GM23338 (cell line): ENCODE measurements around the gene TRIM24. TPM values are rescaled to one million over a fixed set of nuclear protein-coding genes. Genes with fewer than 3 reads are reported as not detected.

Experiments
- ATAC-seq: fragments of 200-7000 bp; cut with Tn5 transposase; 3 replicates; pipeline ENCODE4 v1.9.1; 2020
- DNase-seq: peaks from one replicate; pipeline ENCODE4 v3.0.0-alpha.2; 2015; ENCODE audit warnings: low spot score
- H2AFZ ChIP-seq: fragments of 200-600 bp; sonication (generic); 2 replicates; pipeline ENCODE4 v1.8.0; 2016; ENCODE audit warnings: antibody characterized with exemption, mild to moderate bottlenecking, moderate library complexity
- H3F3A ChIP-seq: fragments of 200-600 bp; sonication (generic); replicated peaks from 2 replicates; pipeline ENCODE4 v1.8.0; 2017; ENCODE audit warnings: antibody characterized with exemption, mixed run types, low read depth
- H3K27ac ChIP-seq: fragments of 200-600 bp; sonication (generic); 2 replicates; pipeline ENCODE4 v1.6.1; 2016; ENCODE audit warnings: low read depth
- H3K27me3 ChIP-seq: fragments of 200-600 bp; sonication (generic); 2 replicates; pipeline ENCODE4 v1.8.0; 2016; ENCODE audit warnings: mild to moderate bottlenecking, mixed run types, moderate library complexity; ENCODE audit not compliant: insufficient read depth
- H3K36me3 ChIP-seq: fragments of 200-600 bp; sonication (generic); 2 replicates; pipeline ENCODE4 v1.8.0; 2016; ENCODE audit warnings: mild to moderate bottlenecking; ENCODE audit not compliant: insufficient read depth
- H3K4me1 ChIP-seq: fragments of 200-600 bp; sonication (generic); 2 replicates; pipeline ENCODE4 v1.8.0; 2016; ENCODE audit warnings: mild to moderate bottlenecking, moderate library complexity; ENCODE audit not compliant: insufficient read depth
- H3K4me2 ChIP-seq: fragments of 200-600 bp; sonication (generic); 2 replicates; pipeline ENCODE4 v1.7.1; 2017; ENCODE audit warnings: mixed run types
- H3K4me3 ChIP-seq: fragments of 200-600 bp; sonication (generic); 2 replicates; pipeline ENCODE4 v1.6.1; 2016; ENCODE audit warnings: mixed run types
- H3K79me2 ChIP-seq: fragments of 200-600 bp; sonication (generic); replicated peaks from 2 replicates; pipeline ENCODE4 v1.8.0; 2017; ENCODE audit warnings: mild to moderate bottlenecking; ENCODE audit not compliant: insufficient read depth
- H3K9me2 ChIP-seq: fragments of 200-600 bp; sonication (generic); 2 replicates; pipeline ENCODE4 v1.8.0; 2017; ENCODE audit not compliant: insufficient read depth
- H4K20me1 ChIP-seq: fragments of 200-600 bp; sonication (generic); replicated peaks from 2 replicates; pipeline ENCODE4 v1.8.0; 2017; ENCODE audit warnings: mild to moderate bottlenecking; ENCODE audit not compliant: insufficient read depth
- H3K27ac Mint-ChIP-seq: 2 replicates; pipeline ENCODE4 v1.8.0; 2020; ENCODE audit warnings: inconsistent platforms, mild to moderate bottlenecking, moderate library complexity, mixed read lengths
- H3K27me3 Mint-ChIP-seq: 3 replicates; pipeline ENCODE4 v1.8.0; 2022; ENCODE audit warnings: low read depth, mild to moderate bottlenecking, moderate library complexity, mixed read lengths, inconsistent platforms; ENCODE audit not compliant: insufficient read depth, poor library complexity
- H3K36me3 Mint-ChIP-seq: 3 replicates; pipeline ENCODE4 v1.8.0; 2021; ENCODE audit warnings: low read depth, mild to moderate bottlenecking, inconsistent platforms, moderate library complexity, mixed read lengths
- H3K4me1 Mint-ChIP-seq: 3 replicates; pipeline ENCODE4 v1.8.0; 2020; ENCODE audit warnings: mild to moderate bottlenecking, inconsistent platforms, mixed read lengths
- H3K4me3 Mint-ChIP-seq: 3 replicates; pipeline ENCODE4 v1.8.0; 2021; ENCODE audit warnings: moderate library complexity, mild to moderate bottlenecking, inconsistent platforms, mixed read lengths
- H3K9me3 Mint-ChIP-seq: 3 replicates; pipeline ENCODE4 v1.8.0; 2020; ENCODE audit warnings: moderate library complexity, mild to moderate bottlenecking, inconsistent platforms, mixed read lengths
- JUNB ChIP-seq: IDR thresholded peaks from one replicate; pipeline ENCODE4 v1.6.1; 2016; ENCODE audit warnings: antibody characterized with exemption; ENCODE audit not compliant: unreplicated experiment
- NANOG ChIP-seq: IDR thresholded peaks from 2 replicates; pipeline ENCODE4 v1.6.1; 2016; ENCODE audit warnings: antibody characterized with exemption, borderline replicate concordance
- ZNF331 ChIP-seq: fragments of 250-450 bp; sonication (Bioruptor Pico); IDR thresholded peaks from 2 replicates; pipeline ENCODE4 v1.5.0; 2020; ENCODE audit warnings: low read depth, mild to moderate bottlenecking, moderate library complexity
- polyA plus RNA-seq: library from polyadenylated mRNA; unstranded; fragments of >200 nt; fragmentation: Nextera tagmentation; extraction: Ambion mirVana; gene quantifications from 2 replicates; pipeline ENCODE4 v1.2.1, GENCODE V29; 2016
- total RNA-seq: library from RNA; depleted of rRNA; stranded (reverse); fragments of >200 nt; shearing (Covaris generic); gene quantifications from 2 replicates; pipeline ENCODE4 v1.2.3, GENCODE V29; 2014
- TF ChIP-seq, protein P1 (sequence below): fragments of 250-450 bp; sonication (Bioruptor Pico); IDR thresholded peaks from 2 replicates; pipeline ENCODE4 v1.5.0; 2020; ENCODE audit warnings: mild to moderate bottlenecking, moderate library complexity
- TF ChIP-seq, protein P2 (sequence below): IDR thresholded peaks from 2 replicates; pipeline ENCODE4 v1.6.1; 2016; ENCODE audit warnings: antibody characterized with exemption
- TF ChIP-seq, protein P3 (sequence below): IDR thresholded peaks from one replicate; pipeline ENCODE4 v1.6.1; 2018; ENCODE audit warnings: antibody characterized with exemption; ENCODE audit not compliant: unreplicated experiment

The TRIM24 gene
- total and polyA plus RNA-seq, 2 experiments from 2014 or later = 67.0 to 120 TPM

GRCh38 chr7:138472292-138473079, 12.4 kb downstream of the TRIM24 start:
- peak overlapping the region; percentile 31; the same call in 1 of the 3 replicates for H3K4me3 Mint-ChIP-seq

GRCh38 chr7:138475377-138475776, 15.3 kb downstream of the TRIM24 start:
- Histone ChIP-seq H3K36me3 (no peaks in the 10 kb centered on the region), H3K4me3 (no peak overlapping the region), H3F3A (no peaks in the 10 kb centered on the region), H2AFZ (no peak overlapping the region), H4K20me1 (peaks cover 78% of the 10 kb centered on the region), H3K27ac (no peak overlapping the region), H3K9me2 (no peaks in the 10 kb centered on the region), H3K27me3 (no peaks in the 10 kb centered on the region), H3K4me1 (peaks cover 71% of the 10 kb centered on the region), H3K79me2 (peaks cover 100% of the 10 kb centered on the region), H3K4me2 (0 out of 2 replicates have a peak overlapping the region, but pooled peaks have one; percentile 31)
- Mint-ChIP-seq H3K36me3 (peaks cover 10% of the 10 kb centered on the region; the same call in 2 of the 3 replicates), H3K4me3 (no peak overlapping the region), H3K9me3 (no peaks in the 10 kb centered on the region; the same call in 2 of the 3 replicates), H3K27ac (no peak overlapping the region), H3K4me1 (peaks cover 58% of the 10 kb centered on the region), H3K27me3 (peaks cover 3% of the 10 kb centered on the region)
- ATAC-seq = no peak
- DNase-seq = no peak
- TF ChIP-seq NANOG (no peak), JUNB (no peak), ZNF331 (no peak)
- TF ChIP-seq, protein P1, sequence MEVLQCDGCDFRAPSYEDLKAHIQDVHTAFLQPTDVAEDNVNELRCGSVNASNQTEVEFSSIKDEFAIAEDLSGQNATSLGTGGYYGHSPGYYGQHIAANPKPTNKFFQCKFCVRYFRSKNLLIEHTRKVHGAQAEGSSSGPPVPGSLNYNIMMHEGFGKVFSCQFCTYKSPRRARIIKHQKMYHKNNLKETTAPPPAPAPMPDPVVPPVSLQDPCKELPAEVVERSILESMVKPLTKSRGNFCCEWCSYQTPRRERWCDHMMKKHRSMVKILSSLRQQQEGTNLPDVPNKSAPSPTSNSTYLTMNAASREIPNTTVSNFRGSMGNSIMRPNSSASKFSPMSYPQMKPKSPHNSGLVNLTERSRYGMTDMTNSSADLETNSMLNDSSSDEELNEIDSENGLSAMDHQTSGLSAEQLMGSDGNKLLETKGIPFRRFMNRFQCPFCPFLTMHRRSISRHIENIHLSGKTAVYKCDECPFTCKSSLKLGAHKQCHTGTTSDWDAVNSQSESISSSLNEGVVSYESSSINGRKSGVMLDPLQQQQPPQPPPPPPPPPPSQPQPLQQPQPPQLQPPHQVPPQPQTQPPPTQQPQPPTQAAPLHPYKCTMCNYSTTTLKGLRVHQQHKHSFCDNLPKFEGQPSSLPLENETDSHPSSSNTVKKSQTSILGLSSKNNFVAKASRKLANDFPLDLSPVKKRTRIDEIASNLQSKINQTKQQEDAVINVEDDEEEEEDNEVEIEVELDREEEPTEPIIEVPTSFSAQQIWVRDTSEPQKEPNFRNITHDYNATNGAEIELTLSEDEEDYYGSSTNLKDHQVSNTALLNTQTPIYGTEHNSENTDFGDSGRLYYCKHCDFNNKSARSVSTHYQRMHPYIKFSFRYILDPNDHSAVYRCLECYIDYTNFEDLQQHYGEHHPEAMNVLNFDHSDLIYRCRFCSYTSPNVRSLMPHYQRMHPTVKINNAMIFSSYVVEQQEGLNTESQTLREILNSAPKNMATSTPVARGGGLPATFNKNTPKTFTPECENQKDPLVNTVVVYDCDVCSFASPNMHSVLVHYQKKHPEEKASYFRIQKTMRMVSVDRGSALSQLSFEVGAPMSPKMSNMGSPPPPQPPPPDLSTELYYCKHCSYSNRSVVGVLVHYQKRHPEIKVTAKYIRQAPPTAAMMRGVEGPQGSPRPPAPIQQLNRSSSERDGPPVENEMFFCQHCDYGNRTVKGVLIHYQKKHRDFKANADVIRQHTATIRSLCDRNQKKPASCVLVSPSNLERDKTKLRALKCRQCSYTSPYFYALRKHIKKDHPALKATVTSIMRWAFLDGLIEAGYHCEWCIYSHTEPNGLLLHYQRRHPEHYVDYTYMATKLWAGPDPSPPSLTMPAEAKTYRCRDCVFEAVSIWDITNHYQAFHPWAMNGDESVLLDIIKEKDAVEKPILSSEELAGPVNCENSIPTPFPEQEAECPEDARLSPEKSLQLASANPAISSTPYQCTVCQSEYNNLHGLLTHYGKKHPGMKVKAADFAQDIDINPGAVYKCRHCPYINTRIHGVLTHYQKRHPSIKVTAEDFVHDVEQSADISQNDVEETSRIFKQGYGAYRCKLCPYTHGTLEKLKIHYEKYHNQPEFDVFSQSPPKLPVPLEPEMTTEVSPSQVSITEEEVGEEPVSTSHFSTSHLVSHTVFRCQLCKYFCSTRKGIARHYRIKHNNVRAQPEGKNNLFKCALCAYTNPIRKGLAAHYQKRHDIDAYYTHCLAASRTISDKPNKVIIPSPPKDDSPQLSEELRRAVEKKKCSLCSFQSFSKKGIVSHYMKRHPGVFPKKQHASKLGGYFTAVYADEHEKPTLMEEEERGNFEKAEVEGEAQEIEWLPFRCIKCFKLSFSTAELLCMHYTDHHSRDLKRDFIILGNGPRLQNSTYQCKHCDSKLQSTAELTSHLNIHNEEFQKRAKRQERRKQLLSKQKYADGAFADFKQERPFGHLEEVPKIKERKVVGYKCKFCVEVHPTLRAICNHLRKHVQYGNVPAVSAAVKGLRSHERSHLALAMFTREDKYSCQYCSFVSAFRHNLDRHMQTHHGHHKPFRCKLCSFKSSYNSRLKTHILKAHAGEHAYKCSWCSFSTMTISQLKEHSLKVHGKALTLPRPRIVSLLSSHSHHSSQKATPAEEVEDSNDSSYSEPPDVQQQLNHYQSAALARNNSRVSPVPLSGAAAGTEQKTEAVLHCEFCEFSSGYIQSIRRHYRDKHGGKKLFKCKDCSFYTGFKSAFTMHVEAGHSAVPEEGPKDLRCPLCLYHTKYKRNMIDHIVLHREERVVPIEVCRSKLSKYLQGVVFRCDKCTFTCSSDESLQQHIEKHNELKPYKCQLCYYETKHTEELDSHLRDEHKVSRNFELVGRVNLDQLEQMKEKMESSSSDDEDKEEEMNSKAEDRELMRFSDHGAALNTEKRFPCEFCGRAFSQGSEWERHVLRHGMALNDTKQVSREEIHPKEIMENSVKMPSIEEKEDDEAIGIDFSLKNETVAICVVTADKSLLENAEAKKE (CRISPR knock-in tag) = no peak

More at GRCh38 chr7:138472292-138473079, 12.4 kb downstream of the TRIM24 start:
- no peaks in the 10 kb centered on the region for H3K9me2 ChIP-seq
- H3K36me3 ChIP-seq = no peaks in the 10 kb centered on the region
- H3K79me2 ChIP-seq = peaks cover 100% of the 10 kb centered on the region
- Mint-ChIP-seq H3K36me3 (peaks cover 21% of the 10 kb centered on the region; the same call in 2 of the 3 replicates), H3K9me3 (no peaks in the 10 kb centered on the region; the same call in 2 of the 3 replicates), H3K27me3 (peaks cover 4% of the 10 kb centered on the region), H3K4me1 (peaks cover 61% of the 10 kb centered on the region), H3K27ac (peak overlapping the region; percentile 73)
- H2AFZ ChIP-seq = no peak overlapping the region
- H3K27ac ChIP-seq = peak overlapping the region; percentile 46; the same call in 1 of the 2 replicates
- peak overlapping the region; percentile 6; the same call in 1 of the 2 replicates for H3K4me2 ChIP-seq
- no peak; the same call in 2 of the 3 replicates for ATAC-seq
- no peak overlapping the region for H3K4me3 ChIP-seq
- peak; percentile 45 for DNase-seq
- no peak for TF ChIP-seq NANOG
- TF ChIP-seq, protein P2, sequence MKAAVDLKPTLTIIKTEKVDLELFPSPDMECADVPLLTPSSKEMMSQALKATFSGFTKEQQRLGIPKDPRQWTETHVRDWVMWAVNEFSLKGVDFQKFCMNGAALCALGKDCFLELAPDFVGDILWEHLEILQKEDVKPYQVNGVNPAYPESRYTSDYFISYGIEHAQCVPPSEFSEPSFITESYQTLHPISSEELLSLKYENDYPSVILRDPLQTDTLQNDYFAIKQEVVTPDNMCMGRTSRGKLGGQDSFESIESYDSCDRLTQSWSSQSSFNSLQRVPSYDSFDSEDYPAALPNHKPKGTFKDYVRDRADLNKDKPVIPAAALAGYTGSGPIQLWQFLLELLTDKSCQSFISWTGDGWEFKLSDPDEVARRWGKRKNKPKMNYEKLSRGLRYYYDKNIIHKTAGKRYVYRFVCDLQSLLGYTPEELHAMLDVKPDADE = no peak
- TF ChIP-seq ZNF331 = no peak
- TF ChIP-seq, protein P3, sequence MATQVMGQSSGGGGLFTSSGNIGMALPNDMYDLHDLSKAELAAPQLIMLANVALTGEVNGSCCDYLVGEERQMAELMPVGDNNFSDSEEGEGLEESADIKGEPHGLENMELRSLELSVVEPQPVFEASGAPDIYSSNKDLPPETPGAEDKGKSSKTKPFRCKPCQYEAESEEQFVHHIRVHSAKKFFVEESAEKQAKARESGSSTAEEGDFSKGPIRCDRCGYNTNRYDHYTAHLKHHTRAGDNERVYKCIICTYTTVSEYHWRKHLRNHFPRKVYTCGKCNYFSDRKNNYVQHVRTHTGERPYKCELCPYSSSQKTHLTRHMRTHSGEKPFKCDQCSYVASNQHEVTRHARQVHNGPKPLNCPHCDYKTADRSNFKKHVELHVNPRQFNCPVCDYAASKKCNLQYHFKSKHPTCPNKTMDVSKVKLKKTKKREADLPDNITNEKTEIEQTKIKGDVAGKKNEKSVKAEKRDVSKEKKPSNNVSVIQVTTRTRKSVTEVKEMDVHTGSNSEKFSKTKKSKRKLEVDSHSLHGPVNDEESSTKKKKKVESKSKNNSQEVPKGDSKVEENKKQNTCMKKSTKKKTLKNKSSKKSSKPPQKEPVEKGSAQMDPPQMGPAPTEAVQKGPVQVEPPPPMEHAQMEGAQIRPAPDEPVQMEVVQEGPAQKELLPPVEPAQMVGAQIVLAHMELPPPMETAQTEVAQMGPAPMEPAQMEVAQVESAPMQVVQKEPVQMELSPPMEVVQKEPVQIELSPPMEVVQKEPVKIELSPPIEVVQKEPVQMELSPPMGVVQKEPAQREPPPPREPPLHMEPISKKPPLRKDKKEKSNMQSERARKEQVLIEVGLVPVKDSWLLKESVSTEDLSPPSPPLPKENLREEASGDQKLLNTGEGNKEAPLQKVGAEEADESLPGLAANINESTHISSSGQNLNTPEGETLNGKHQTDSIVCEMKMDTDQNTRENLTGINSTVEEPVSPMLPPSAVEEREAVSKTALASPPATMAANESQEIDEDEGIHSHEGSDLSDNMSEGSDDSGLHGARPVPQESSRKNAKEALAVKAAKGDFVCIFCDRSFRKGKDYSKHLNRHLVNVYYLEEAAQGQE = no peak
- no peaks in the 10 kb centered on the region for H3F3A ChIP-seq
- H3K27me3 ChIP-seq = no peaks in the 10 kb centered on the region
- peaks cover 82% of the 10 kb centered on the region for H4K20me1 ChIP-seq
- peaks cover 54% of the 10 kb centered on the region for H3K4me1 ChIP-seq
